GM21619 (cell line): ENCODE measurements around the gene RUBCNL.
"Not testable (repeated sequence)": the region's sequence is repeated elsewhere in the genome, so short reads cannot be mapped to it uniquely, and the experiment has no call there.

Experiments used
- ATAC-seq: cut with Tn5 transposase; IDR thresholded peaks from one replicate; pipeline ENCODE4 v1.9.1; 2021; ENCODE audit not compliant: unreplicated experiment

RUBCNL gene, protein sequence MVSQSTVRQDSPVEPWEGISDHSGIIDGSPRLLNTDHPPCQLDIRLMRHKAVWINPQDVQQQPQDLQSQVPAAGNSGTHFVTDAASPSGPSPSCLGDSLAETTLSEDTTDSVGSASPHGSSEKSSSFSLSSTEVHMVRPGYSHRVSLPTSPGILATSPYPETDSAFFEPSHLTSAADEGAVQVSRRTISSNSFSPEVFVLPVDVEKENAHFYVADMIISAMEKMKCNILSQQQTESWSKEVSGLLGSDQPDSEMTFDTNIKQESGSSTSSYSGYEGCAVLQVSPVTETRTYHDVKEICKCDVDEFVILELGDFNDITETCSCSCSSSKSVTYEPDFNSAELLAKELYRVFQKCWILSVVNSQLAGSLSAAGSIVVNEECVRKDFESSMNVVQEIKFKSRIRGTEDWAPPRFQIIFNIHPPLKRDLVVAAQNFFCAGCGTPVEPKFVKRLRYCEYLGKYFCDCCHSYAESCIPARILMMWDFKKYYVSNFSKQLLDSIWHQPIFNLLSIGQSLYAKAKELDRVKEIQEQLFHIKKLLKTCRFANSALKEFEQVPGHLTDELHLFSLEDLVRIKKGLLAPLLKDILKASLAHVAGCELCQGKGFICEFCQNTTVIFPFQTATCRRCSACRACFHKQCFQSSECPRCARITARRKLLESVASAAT

GRCh38 chr13:46387064-46387851 is at the start of gene RUBCNL:
Gene RUBCNL (minus strand): TSS chr13:46387252. CDS start chr13:46372475, 14,777 bp downstream.
- ATAC-seq, result peak; percentile 27

DNA sequence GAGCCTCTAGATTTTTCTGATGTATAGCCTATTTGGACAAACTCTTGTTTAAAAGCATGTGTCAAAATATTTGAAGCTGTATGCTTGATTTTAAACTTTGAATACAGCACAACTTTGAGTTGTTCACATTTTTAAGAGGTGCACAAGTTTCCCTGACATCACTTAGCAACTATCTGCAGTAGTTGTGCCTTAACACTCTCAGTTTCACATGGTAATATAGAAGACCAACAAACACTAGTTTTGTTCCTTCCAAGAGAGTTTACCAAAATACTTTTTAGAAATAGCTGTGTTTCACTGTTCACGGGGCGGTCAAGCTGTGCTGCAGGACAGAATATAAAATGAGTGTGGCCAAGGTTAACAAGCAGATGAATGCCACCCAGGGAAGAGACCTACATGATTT is 42.5 kb upstream of the RUBCNL start:
- not testable (repeated sequence) for ATAC-seq

GRCh38 chr13:46405457-46405856 is 18.4 kb upstream of the RUBCNL start:
- no peak for ATAC-seq

GRCh38 chr13:46404733-46405100 is 17.7 kb upstream of the RUBCNL start:
- ATAC-seq, result no peak

DNA sequence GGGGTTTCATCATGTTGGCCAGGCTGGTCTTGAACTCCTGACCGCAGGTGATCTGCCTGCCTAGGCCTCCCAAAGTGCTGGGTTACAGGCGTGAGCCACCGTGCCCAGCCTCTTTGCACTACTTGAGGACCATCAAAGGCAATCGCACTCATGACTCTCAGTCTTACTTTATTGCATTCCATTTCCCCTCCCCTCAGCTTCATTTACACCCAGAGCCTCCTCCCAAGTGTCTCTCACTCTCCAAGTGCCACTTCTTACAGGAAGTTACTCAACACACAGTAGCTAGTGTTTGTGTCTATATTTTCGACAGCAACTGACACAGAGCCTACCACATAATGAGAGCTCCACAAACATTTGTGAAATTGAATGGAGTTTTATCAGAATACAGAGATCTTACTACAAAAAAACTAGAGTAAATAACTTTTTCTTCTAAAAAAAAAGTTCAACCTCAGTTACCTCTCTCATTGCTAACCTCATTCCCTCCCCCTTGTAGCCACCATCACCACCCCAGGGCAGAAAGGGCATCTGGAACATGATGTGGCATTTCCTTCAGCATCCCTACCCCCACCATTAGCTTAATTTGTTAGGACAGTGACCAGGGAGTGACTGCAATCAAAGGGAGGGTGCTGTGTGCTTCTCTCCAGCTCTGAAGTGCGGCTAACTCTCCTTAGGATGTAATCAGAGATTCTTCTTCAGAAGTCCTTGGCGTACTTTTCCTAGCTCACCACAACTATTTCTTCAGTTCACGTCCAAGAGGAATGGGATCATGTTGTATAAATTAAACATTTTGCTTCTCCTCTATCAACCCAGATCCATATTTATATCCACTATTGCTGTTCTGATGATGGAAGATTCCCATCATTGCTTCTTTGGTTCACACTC is 17.0 kb upstream of the RUBCNL start:
- no peak for ATAC-seq

GRCh38 chr13:46402178-46402577 is 15.1 kb upstream of the RUBCNL start:
- ATAC-seq, result no peak

DNA sequence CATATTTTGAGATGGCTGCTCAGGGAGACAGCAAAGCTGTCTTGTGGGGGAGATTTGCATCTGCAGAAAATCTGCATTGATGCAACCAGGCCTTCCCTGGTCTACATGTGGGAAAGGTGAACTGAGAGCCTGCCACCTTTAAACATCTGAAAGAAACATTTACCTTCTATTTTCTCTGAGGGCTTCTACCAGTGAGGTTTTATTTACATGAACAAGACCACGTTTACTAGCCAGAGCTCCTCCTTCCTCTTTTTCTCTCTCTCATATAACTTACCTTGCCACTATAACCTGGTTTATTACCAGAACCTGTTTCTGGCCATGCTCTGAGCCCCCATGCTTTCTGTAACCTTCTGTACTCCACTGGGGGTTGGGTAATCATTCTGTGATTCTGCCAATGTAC is 14.4 kb upstream of the RUBCNL start:
- ATAC-seq, result peak; percentile 64

DNA sequence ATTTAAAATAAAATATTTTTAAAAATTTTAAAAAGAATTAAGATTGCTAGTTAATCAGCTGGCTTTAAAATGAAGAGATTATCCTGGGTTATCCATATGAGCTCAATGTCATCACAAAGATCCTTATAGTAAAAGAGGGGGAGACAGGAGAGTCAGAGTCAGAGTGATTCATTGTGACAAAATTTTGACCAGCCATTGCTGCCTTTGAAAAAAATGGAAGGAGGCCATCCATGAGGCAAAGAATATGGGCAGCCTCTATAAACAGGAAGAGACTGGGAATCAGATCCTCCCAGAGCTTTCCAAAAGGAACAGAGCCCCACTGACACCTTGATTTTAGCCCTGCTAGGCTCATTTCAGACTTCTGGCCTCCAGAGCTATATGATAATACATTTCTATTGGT is 9.3 kb upstream of the RUBCNL start:
- no peak for ATAC-seq

GRCh38 chr13:46392967-46393366 is 5.9 kb upstream of the RUBCNL start:
- no peak for ATAC-seq

- ATAC-seq, result peak; percentile 46
Observed at GRCh38 chr13:46389457-46390451, 2.7 kb upstream of the RUBCNL start.

- ATAC-seq, result no peak
Observed at GRCh38 chr13:46388846-46389245, 1.8 kb upstream of the RUBCNL start.

DNA sequence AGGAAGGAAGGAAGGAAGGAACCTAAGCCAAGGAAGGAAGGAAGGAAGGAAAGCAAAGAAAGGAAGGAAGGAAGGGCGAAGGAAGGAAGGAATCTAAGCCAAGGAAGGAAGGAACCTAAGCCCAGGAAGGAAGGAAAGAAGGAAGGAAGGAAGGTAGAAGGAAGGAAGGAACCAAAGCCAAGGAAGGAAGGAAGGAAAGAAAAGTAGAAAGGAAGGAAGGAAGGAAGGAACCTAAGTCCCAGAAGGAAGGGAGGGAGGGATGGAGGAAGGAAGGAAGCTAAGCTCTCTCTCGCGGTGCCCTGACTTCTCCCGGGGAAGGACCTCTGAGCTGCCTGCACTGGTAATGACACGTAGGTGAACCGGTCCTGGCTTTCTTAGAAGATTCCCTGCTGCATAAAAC is 1.3 kb upstream of the RUBCNL start:
- ATAC-seq, result no peak

GRCh38 chr13:46386392-46387063 is 524 bp downstream of the RUBCNL start:
- ATAC-seq, result peak; percentile 0

DNA sequence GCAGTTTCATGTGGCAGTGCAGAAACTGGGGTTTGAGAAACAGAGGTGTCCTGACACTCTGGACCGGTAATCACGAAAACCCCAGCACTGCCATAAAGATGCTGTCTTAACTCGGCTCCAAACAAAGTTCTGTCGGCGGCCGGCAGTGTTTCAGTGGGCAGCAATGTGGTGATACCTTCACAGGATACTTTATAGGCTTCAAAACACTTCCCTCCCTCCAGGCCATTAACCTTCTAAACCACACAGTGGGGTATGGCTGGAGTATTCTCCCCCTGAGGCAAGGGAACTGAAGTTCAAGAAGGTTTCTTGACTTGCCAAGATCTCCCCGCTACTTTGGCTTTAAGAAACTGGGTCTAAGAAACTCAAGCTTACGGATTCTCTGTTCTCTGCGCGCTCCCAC is 1.1 kb downstream of the RUBCNL start:
- no peak for ATAC-seq

DNA sequence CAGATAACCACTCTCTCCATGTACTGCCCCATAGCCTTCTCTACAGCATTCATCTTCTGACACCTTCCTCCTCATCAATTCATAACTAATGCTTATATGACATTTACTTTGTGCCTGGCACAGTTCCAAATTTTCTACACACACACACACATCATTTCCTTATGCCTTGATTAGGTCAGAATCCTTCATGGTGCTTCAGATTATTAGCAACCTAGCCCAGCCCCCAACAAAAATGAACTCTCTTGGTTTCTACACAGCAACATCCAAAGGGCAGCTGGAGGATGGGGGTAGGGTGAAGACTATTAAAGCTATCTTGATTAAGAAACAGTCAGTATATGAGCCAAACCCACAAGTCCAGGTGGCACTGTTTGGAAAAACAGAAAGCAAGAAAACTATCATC is 3.7 kb downstream of the RUBCNL start:
- ATAC-seq, result no peak

GRCh38 chr13:46382224-46382623 is 4.8 kb downstream of the RUBCNL start:
- peak; percentile 36 for ATAC-seq

- ATAC-seq, result no peak
Observed at GRCh38 chr13:46380242-46380641, 6.8 kb downstream of the RUBCNL start.

DNA sequence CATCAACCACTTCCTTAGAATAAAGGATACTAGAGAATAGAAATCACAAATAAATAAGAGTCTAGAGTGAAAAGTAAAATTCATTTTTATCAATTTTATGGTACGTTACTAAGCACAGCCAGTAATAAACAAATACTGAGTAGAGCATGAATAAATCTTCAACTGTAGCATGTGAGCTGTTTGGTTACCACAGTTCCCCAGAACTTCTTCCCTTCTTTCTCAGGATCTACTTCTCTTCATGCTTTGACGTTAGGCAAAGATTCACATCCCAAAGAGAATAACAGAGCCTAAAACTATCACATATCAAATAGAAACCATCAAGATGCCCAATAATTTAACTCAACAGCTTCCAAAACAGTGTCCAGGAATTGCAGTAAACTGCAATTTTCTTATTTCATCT is 7.4 kb downstream of the RUBCNL start:
- no peak for ATAC-seq

DNA sequence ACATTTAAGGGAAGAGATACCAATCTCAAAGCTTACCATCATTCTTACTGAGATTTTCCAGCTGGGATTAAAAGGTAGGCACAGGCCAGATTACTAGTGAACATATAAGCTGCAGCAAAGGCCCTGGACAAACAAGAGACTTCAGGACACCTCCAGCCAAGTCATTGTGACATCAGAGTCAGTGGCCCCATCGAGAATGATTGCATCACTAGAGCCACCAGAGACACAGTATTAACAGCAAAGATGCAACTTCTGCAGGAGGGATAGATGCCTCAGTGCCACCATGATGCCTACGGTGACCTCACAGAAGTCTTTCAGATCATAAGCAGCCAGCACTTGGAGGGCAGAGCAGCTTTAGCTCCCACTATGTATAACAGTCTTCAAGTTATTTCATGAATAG is 8.6 kb downstream of the RUBCNL start:
- no peak for ATAC-seq
